H4 (cell line): ENCODE results near the gene SVEP1. TPM values are rescaled to one million over a fixed set of nuclear protein-coding genes. Genes with fewer than 3 reads are reported as not detected.

Experiments
- DNase-seq: peaks from one replicate; pipeline ENCODE4 v3.0.0-alpha.2; 2015; ENCODE audit warnings: low spot score
- total RNA-seq: library from RNA; depleted of rRNA; stranded (reverse); fragments of >200 nt; shearing (Covaris generic); gene quantifications from 2 replicates; pipeline ENCODE4 v1.2.3, GENCODE V29; 2014

Gene SVEP1
- total RNA-seq, 1 experiment from 2014 or later, result 0.41 TPM

DNA sequence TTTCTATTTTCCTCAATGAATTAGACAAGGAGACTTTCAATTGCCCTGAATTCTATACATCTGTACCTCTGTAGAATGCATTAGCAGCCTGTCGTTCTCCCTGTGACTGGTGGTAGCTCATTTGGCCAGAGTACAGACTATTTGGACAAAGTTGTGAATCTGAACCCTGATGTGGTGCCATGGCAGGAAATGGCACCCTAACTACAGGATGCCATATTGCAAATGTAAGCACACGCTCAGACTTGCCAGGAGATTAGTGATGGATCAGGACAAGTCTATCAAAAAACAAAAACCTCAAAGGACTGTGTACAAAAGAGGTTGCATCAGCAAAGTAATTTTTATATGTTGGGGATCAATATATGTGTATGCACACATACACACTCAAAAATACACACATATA is 58.3 kb downstream of the SVEP1 start:
- no peak for DNase-seq

DNA sequence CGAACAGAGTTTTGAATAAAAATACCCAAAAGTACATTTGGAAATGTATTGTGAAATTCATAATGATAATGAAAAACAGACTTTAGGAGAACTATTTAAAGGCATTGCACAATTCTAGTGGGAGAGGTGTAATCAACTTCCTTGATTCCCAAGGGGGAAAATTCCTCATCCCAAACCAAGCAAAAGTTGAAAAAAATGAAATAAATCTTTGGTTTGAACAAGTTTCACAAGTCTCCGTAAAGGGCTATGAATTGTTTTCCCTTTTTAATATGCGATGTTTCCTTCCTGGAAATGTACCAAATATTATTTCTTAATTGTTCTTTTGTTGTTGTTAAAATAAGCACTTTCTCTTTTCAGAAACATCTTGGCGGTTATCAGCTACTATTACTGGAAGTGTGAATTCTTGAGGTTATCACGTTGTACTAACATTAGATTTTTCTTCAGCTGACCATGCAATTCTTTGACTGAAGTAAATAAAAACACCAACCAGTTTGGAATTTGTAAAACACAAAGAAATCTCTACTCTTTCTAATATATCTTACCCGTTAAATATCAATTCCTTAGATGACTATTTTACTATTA is 59.3 kb downstream of the SVEP1 start:
- DNase-seq, result no peak

DNA sequence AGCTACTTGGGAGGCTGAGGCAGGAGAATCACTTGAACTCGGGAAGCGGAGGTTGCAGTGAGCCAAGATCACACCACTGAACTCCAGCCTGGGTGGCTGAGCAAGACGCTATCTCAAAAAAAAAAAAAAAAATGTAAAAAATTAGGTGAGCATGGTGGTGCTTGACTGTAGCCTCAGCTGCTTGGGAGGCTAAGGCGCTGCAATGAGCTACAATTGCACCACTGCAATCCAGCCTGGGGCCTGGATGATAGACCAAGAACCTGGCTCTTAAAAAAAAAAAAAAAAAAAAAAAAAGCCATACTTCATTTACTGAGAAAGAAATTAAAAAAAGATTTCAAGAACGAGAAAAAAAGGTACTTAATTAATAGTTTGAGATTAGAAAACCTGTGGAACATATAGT is 62.1 kb downstream of the SVEP1 start:
- no peak for DNase-seq

DNA sequence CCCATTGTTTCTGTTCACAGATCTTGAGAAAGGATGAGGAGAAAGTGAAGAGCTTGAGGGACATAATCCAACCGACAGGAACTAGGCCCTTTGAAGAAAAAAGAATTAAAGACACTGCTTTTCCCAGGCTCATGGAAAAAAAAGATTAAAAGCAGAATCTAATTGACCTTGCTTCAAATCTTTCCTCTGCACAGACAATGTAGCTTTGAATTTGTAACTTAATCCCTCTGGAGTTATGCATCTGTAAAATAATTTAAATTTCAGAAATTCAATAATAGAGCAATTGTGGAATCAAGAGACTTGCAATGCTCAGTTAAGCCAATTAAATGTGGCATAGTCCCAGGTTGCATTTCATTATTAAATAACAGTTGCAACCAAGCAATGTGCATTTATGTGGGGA is 64.6 kb downstream of the SVEP1 start:
- no peak for DNase-seq

DNA sequence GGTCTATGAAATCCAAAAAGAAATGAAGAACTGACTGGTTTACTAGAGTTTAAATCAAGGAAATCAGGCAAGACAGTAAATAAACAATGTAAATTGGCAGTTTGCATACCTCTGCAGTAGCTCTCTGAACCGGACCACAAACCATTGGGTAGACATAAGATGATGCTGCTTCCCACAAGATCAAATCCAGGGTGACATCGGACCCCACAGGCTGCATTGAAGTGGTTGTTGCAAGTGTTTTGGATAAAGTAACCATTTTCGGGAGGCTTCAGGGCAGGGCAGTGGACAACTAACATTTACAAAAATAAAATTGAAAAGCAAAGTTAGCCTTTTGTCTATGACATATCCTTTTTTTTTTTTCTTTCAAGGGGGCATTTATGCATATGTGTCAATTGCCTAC is 66.7 kb downstream of the SVEP1 start:
- no peak for DNase-seq

GRCh38 chr9:110509792-110510191 is 69.7 kb downstream of the SVEP1 start:
- DNase-seq, result no peak

- DNase-seq, result no peak
These were observed 76.7 kb downstream of the SVEP1 start for GRCh38 chr9:110502842-110503241.

DNA sequence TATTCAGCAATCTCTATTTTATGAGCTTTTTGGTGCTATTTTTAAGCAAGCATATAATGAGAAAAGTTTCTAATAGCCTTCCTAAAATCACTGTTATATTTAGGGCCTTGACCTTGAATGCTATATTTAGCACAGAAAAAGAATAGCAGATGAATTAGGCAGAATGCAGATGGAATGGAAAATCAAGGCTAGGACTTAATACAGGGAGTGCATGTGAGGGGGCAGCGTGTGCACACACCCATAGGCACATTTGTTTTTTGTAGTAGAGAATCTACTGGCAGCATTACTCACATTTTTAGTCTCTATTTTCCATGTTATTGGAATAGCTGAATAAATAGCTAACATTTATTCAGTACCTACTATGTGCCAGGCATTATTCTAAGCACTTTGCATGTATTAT is 79.9 kb downstream of the SVEP1 start:
- DNase-seq, result no peak

- no peak for DNase-seq
These were observed 92.3 kb downstream of the SVEP1 start for GRCh38 chr9:110487196-110487595.

GRCh38 chr9:110486218-110486617 is 93.3 kb downstream of the SVEP1 start:
- DNase-seq, result no peak

GRCh38 chr9:110479481-110479880 is 100.1 kb downstream of the SVEP1 start:
- no peak for DNase-seq

DNA sequence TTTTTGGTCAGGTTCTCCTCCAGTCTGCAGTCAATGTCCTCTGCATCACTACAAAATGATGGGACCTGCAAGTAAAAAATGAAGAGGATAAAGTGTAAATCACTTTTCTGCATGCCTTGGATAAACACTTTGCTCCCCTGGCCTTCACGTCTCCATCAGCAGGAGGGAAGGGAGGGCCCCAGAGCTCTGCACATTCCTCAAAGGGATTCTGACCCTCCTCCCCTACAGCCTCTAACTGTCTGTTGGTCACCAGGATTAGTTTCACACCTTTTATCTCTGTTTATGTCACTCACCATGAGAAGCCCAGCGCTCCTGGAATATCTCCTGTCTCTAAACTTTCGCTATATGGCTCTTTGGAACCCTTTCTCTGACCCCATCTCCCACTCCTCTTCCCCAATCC is 103.3 kb downstream of the SVEP1 start:
- no peak for DNase-seq

DNA sequence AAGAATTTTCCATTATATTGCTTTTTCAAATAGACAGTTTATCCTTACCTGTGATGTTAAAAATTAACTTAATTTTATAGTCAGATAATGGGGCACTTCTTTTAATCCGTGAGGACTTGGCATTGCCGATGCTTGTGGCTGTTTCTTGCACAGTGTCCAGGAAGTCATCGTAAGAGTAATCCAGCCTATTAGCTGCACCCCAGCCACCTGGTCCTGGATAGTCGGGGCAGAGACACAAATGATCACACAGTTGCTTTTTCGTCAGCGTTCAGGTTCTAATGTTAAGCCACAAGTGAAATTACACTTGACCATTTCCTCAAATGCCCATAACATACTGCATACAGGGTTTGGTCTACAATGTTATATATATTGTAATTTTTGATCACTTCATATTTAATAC is 107.4 kb downstream of the SVEP1 start:
- no peak for DNase-seq

DNA sequence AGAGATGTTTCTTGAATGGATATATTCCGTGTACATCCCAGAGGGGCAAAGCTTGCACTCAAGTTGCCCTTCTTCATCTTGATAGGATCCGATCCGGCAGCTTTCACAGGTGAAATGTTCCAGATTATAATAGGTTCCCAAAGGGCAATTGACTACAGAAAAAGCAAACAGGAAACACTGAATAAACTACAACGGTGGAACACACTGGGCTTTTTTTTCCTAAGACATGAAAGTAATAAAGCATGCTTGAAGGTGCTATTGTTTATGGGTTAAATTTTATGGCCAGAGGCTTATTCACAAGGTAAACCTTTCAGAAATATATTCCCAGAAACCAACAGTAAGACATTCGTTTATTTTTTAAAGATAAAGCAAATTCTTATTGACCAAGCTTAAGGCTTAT is 110.6 kb downstream of the SVEP1 start:
- DNase-seq, result no peak

GRCh38 chr9:110465190-110465589 is 114.4 kb downstream of the SVEP1 start:
- no peak for DNase-seq

DNA sequence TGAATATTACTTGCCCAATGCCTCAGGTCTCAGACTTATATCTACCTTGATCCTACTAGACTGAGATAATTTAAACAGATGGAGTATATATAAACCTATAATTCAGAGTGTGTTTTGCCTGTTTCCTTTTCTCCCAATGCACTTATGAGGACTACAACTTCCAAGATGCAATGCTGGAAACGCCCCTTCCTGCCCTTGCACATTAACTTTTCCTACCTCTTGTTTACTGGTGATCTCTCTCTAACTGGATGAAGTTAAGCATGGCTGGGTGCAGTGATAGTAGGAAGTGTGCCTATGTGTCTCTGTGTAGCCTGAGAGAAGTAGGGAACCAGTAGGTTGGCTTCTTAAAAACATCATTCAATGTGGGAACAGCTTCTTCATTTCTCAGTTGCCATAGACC is 115.2 kb downstream of the SVEP1 start:
- no peak for DNase-seq

DNA sequence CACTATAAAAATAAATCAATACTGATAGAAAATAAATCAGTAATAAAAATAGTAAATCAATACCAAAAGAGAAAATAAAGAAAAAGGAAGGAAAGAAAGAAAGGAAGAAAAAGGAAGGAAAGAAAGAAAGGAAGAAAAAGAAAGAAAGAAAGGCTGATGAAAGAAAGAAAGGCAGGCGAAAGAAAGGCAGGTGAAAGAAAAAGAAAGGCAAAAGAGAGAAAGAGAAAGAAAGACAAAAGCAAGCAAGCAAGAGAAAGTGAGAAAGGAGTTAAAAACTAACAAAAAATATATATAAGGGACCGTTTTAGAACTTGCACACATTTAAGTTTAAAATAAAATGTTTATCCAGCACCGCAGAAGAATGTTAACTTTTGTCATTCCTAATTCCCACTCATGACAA is 116.0 kb downstream of the SVEP1 start:
- no peak for DNase-seq

GRCh38 chr9:110457245-110457644 is 122.3 kb downstream of the SVEP1 start:
- no peak for DNase-seq

DNA sequence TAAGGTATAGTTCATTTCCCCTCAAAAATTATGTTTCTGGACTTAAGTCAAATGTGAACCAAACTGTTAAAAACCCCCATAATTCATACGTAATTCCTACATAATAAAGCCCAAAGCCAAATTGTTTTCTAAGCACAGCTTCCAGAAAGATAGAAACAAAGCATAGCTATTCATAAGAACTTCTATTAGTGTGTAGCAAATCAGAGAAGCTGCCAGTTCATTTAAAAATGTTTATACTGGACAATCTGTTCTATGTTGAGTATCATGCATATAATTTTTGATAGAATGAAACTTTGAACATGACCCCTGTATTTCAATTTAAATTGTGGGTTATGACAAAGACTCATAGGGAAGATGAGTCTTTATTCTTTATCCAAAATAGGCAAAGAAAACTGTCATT is 122.9 kb downstream of the SVEP1 start:
- no peak for DNase-seq

DNA sequence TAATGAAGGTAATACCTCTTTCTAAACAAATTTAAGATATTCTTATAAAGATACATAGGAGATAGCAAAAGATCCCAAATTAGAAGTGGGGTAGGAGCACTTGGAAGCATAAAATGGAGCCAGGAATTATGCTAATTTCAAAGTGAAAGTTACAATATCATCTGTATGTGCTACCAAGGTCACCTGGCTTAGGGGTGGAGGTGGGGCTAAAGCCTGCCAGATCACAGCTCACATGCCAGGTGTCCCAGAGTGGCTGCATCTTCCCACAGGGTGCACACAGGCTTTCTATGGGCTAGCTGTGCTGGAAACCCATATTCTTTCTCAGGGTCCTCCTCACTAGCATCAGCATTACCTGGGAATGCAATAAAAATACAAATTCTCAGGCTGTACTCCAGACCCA is 123.7 kb downstream of the SVEP1 start:
- no peak for DNase-seq

- no peak for DNase-seq
These were observed 127.2 kb downstream of the SVEP1 start for GRCh38 chr9:110452227-110452801.

DNA sequence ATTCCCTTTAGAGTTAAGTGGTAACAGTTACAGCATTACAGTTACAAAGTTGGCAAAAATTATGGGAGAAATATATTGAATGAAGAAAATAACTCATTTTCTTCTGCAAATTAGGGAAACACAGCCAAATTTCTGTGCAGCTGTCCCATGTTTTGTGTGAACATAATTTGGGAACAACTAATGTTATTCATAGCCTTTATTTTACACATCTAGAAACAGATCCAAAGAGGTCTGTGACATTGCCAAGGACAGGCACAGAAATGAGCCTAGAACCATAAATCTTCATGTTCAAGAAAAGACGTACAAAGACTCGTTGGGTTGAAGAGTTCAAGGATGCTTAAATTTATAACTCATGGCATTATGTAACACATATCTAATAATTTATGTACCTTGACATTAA is 127.8 kb downstream of the SVEP1 start:
- DNase-seq, result no peak

- DNase-seq, result no peak
These were observed 132.1 kb downstream of the SVEP1 start for GRCh38 chr9:110447476-110447875.

DNA sequence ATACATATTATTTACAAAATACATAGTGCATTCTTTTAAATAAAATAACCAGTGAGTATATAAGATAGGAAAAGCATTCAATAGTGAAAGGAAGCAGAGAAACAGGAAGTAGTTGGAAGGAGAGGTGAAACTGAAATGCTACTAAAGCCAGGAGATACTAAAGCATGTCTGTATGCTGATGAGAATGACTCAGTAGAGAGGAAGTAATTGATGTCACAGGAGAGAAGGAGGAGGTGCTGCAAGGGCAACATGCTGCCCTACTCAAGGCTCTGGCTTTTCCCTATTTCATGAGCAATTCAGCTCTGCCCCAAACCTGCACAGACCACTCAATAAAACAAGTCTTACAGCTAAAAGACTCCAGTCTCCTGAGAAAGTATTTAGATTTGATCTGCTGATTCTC is 133.4 kb downstream of the SVEP1 start:
- DNase-seq, result no peak
